GM19023 (cell line): ENCODE results near the gene FAS.

Experiments
- ATAC-seq: cut with Tn5 transposase; IDR thresholded peaks from one replicate; pipeline ENCODE4 v1.9.1; 2021; ENCODE audit warnings: mild to moderate bottlenecking, moderate library complexity; ENCODE audit not compliant: unreplicated experiment

Gene FAS

GRCh38 chr10:88990384-88991160 is at the start of gene FAS:
TSS of gene FAS (plus strand) at chr10:88990798. CDS start at chr10:88990877, 79 bp downstream.
- peak; percentile 74 for ATAC-seq

DNA sequence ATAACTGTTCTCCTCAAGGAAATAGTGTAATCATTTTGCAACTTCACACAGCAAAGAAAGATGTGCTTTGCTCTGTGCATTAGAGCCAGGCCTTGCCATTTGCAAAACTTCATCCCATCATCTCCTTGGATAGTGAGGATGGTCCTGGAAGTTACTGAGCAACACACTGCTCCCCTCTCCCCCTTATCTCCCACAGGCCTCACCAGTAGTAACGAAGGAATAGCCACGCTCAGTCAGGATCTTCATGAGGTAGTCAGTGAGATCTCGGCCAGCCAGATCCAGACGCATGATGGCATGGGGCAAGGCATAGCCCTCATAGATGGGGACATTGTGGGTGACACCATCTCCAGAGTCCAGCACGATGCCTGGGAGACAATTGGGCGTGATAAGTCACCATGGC is 49.6 kb upstream of the FAS start:
- ATAC-seq: no peak

DNA sequence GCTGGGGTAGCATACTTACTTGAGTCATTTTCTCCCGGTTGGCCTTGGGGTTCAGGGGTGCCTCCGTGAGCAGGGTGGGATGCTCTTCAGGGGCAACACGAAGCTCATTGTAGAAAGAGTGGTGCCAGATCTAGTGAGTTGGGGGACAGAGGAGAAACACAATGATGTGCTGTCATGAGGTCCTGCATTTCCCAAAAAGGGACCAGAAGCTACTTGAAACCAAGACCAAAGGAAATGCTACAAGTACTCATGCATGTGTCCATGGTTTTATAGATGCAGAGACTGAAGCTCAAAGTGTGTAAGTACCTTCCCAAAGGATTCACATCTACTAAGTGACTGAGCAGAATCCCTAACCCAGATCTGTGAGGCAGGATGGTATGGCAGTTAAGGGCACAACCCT is 46.8 kb upstream of the FAS start:
- no peak for ATAC-seq

- ATAC-seq: no peak
Measured at GRCh38 chr10:88944813-88945212, 45.8 kb upstream of the FAS start.

- ATAC-seq: no peak
Measured at GRCh38 chr10:88946200-88946599, 44.4 kb upstream of the FAS start.

DNA sequence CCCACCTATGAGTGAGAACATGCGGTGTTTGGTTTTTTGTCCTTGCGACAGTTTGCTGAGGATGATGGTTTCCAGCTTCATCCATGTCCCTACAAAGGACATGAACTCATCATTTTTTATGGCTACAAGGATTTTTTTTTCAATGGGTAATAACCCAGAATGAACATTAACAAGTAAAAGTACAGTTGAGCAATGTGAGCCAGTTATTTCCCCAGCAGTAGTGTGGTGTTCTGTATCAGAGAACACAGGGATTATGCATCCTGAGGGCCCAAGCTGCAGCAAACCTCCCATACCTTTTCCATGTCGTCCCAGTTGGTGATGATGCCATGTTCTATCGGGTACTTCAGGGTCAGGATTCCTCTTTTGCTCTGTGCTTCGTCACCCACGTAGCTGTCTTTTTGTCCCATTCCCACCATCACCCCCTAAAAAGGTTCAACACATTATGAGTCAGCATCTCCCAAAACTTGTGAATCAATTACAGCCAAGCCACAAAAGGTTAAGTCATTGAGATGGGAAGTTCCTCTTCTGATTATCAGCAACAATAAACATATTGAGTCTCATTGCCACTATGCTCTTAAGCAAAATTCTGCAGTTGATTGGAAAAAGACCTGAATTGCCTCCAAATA is 43.5 kb upstream of the FAS start:
- no peak for ATAC-seq

DNA sequence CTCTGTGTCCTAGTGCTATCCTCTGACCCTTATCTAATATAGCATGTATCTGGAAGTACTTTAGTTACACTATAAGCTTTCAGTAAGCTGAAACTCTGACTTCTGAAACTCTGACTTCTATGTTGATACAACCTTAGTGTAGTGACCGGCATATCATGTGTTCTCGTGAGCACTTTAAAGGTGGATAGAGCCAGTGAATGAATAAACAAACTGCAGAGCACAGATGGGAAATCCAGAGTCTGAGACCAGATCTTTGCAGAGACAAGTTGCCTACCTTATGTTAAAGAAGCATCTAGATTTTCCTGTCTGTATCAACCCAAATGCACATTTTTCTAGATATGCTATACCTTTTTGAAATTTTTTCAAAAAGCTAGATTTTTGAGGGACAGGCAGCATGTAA is 41.5 kb upstream of the FAS start:
- ATAC-seq: no peak

GRCh38 chr10:88949912-88950837 is 40.4 kb upstream of the FAS start:
- no peak for ATAC-seq

DNA sequence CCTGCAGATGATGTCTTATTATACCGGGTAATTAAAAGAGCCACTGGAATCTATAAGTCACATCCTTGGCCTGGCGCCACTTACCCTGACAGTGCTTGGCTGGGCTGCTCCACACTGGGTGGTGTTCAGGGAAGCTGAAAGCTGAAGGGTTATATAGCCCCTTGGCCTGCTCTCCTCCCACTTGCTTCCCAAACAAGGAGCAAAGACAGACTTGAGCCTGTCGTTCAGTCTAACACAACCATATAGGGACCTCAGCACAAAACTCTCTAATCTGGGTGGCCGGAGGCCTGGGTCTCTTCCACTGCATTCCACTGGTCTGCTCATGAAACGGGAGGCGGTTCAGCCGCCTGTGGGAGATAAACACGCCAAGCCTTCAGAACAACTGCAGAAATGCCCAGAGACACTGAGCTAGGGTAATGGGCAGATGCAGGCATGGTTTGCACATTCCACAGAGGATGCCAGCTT is 37.9 kb upstream of the FAS start, which contains the start of gene ACTA2:
TSS of gene ACTA2 (minus strand) at position 127 of the 465 bp plus-strand sequence. CDS start 3,843 bp downstream, outside the sequence.
- ATAC-seq: no peak

GRCh38 chr10:88953662-88954061 is 36.9 kb upstream of the FAS start:
- ATAC-seq: no peak

DNA sequence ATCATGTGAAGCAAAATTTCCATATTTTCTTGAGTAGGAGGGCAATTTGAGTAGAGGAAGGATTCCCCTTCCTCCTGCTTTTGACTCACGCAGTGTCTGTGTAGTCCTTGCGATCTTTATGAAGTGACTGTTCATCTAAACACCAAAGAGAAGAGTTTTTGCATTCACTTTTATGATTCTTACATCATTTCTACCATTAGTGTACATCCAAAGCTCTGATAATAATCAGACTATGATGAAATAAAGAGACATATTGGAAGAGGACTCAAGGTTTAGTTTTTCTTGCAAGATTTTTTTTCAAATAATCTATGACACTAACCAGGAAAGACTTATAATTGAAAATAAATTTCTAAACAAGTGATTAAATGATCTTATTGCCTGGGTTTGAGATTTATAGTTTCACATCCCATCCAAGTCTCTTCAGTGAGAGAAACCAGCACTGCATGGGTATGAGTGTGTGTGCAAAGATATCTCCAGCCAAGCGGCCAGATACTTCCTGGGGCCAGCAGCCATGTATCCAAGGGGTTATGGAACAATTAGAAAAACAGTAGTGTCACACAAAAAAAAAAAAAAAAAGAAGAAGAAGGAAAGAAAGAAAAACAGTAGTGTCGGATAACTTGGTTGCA is 36.0 kb upstream of the FAS start:
- no peak for ATAC-seq

DNA sequence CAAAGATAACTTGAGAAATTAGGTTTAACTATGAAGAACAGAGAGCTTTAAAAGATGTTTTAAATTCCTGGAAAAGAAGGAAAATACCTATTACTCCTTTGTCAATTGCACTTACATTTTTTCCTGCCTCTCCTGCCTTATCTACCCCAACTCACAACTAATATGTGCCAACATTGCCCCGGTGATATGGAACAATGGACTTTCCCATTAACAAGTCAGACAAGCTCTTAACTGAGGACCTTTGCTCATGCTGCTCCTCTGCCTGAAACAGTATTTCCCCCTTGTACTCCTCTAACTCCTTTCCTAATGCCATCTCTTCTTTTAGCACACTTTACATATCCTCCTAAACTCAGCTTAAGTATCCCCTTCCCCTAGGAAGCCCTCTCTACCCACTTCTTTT is 33.2 kb upstream of the FAS start:
- ATAC-seq: no peak

DNA sequence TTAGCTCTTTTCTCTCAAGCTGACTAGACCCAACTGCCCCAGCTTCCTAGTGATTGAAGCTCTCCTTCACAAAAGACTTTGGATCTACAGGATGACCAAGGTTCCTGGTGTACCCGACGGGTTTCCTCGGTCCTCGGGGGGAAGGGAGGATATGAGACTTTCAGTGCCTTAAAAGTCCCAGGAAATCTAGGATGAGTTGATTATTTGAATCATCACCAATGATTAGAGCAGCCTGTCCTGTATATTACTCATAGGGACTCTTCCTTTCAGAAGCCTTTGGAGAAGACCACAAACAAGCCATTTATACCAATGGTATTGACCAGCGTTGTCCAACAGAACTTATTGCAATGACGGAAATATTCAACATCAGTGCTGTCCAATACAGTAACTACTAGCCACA is 31.9 kb upstream of the FAS start:
- no peak for ATAC-seq

DNA sequence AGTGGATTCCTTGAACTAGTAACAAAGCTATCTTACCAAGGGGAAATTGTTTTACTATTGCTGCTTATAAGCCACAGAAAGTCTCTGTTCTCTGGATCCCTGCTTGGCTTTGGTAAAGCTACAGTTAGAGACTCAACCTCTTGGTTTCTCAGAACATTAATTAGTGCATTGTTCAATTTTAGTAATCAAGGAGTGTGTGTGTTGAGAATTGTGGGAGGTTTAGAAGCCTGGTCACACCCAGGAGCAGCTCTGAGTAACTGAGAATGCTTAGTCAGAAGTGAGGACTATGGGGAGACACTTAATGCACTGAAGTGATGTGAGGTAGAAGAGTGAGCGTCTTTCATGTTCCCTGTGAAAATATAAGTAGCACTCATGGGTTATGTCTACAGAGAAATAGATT is 29.8 kb upstream of the FAS start:
- ATAC-seq: no peak

DNA sequence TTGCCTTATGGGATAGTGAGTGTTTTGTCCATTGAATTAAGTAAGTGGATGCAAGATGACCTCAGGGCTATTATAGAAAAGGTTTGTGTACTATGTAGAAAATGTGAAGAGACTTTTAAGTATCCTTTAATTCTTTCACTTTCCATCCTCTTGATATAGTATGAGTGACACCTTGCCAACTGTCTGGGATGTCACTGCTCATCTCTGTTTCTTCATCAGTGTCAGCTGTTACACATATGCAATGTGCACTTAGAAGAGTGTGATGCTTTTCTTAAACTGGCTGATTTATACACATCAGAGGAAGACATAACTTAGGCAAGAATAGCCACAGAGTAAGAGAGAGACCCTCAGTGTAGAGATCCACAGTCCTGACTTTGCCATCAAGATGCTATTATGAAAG is 29.3 kb upstream of the FAS start:
- ATAC-seq: no peak

DNA sequence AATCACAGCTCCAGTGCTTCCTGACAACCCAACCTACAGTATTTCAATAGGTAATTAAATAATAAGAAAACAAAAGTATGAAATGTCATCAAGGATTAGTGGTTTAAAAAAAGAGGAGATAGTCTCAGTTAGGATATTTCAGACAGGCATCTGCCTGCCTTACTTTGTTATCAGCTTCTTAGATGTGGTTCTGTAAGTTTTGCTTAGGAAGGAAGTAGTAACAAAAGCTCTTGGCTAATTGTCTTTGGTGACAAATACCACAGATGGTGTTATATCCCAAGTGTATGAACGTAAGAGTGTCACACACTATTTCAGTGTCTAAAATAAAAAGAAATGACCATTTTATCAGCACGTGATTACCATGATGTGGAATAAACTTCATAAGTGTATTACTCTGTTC is 28.3 kb upstream of the FAS start:
- no peak for ATAC-seq

GRCh38 chr10:88963318-88963717 is 27.3 kb upstream of the FAS start:
- ATAC-seq: no peak

DNA sequence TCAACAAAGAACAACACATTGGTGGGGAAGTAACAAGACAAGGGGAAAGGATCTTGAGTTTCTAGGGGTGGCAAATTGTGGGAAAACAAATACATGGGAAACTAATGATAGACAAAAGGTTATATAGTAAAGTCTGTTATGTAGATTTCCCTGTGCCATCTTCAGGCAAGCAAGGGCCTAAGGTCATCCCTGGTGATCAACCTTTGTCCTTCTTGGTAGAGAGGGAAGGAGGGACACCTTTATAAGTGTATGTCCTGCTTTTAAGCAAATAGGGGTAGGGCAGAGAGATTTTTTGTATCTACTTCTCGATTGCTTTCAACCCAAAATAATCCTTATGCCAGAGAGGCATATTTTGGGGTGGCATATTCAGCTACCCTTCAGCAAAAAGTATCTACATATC is 26.2 kb upstream of the FAS start:
- no peak for ATAC-seq

DNA sequence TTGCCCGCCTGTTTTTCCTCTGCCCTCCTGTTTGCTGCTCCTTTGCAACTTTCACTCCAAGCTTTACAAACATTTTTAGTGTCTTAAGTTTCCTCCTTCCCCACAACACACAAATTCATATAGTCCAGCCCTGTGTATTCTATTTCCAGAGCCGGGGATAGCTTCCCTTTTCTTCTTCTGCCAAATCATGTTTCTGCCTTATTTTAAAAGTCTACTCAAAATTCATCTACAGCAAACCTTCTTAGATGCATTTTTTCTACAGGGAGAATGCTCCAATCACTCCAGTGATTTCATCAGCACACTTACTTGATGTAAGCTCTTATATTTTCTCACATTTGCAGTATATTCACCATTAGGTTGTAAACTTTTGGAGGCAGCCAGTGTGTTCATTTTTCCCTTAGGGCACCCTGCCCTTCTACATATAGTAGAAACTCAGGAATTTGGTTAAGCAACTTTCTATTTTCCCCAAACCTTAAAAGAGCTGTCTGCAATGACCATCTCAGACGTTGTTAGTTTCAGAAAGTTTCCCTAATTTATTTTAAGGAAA is 25.7 kb upstream of the FAS start:
- ATAC-seq: no peak

GRCh38 chr10:88966797-88967196 is 23.8 kb upstream of the FAS start:
- no peak for ATAC-seq

- no peak for ATAC-seq
Measured at GRCh38 chr10:88968391-88968790, 22.2 kb upstream of the FAS start.
